ENCODE results near the gene KIF12. TPM values are rescaled to one million over a fixed set of nuclear protein-coding genes. Genes with fewer than 3 reads are reported as not detected.

KIF12 gene
- total RNA-seq, 2 donors from 2014 or later, result not detected

DNA sequence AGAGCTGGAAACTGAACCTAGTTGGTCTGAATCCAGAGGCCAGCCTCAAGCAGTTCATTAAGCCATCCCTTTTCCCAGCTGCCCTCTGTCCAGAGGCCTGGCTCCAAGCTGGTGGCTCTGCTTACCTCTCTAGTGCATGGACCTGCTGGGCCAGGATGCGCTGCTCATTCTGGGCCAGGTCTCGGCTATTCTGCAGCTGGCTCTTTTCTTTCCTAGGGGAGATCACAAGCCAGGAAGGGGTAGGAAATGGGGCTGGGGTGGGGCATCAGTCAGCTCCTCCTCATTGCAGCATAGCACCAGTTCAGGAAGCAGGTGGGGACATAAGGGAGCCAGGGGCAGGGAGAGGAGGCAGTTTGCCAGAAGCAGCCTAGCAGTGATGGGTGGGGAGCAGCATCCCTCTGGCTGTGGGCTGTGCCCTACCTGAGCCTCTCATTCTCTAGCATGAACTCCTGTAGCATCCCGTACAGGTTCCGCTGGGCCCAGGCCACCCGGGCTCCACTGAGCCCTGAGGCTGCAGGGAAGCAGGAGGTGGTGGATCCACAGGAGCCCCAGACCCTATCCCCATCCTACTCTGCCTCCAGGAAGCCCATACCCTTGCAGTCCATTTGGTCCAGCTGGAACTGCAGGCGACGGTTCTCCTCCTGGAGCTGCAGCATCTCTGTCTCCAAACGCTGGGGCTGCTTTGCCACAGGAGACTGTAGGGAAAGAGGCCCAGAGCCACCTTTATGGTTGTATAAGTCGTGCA, 5.2 kb downstream of the KIF12 start:
- Mint-ChIP-seq H3K4me1 (ENCODE audit: low read depth) (peaks cover 5% of the 10 kb centered on the region), H3K27me3 (ENCODE audit: low read depth) (peaks cover 19% of the 10 kb centered on the region), H3K27ac (no peak overlapping the region), H3K36me3 (ENCODE audit: insufficient read depth in 2 of 2) (no peaks in the 10 kb centered on the region), H3K4me3 (no peak overlapping the region), H3K9me3 (no peaks in the 10 kb centered on the region)
- no peak for DNase-seq
- no peak for ATAC-seq (replicated peaks in 1 of 2)

- H3K27me3 Mint-ChIP-seq (ENCODE audit: low read depth), result peaks cover 18% of the 10 kb centered on the region
- H3K36me3 Mint-ChIP-seq (ENCODE audit: insufficient read depth in 2 of 2), result no peaks in the 10 kb centered on the region
- ATAC-seq (replicated peaks in 1 of 2) (no peak), DNase-seq (no peak)
- no peaks in the 10 kb centered on the region for H3K9me3 Mint-ChIP-seq
- H3K27ac Mint-ChIP-seq, result no peak overlapping the region
- peaks cover 5% of the 10 kb centered on the region for H3K4me1 Mint-ChIP-seq (ENCODE audit: low read depth)
- no peak overlapping the region for H3K4me3 Mint-ChIP-seq
Observed at GRCh38 chr9:114093031-114093471, 6.0 kb downstream of the KIF12 start.

GRCh38 chr9:114092336-114092735, 6.8 kb downstream of the KIF12 start:
- Mint-ChIP-seq H3K36me3 (ENCODE audit: insufficient read depth in 2 of 2) (no peaks in the 10 kb centered on the region), H3K27ac (no peak overlapping the region), H3K9me3 (no peaks in the 10 kb centered on the region), H3K4me3 (no peak overlapping the region), H3K4me1 (ENCODE audit: low read depth) (no peaks in the 10 kb centered on the region), H3K27me3 (ENCODE audit: low read depth) (peaks cover 14% of the 10 kb centered on the region)
- no peak for DNase-seq
- ATAC-seq (replicated peaks in 1 of 2), result no peak

DNA sequence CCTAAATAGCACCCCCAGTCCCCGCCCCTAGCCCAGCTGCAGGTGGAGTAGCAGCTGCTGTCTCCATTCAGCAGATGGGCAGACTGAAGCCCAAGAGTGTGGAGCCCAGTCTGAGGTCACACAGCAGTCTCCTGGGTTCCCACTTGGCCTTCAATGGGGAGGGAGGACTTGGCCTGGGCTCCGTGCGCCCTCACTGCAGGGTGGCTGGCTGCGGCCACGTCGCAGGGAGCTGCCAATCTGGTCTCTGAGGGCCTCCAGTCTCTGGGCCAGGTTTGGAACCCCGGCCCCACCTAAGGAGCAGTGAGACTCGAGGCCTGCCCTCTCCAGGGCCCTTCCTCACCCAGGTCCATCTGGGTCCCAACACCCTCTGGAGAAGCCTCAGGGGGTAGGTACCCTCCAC, 7.4 kb downstream of the KIF12 start:
- ATAC-seq (replicated peaks in 1 of 2) (no peak), DNase-seq (no peak)
- H3K9me3 Mint-ChIP-seq, result no peaks in the 10 kb centered on the region
- H3K4me1 Mint-ChIP-seq (ENCODE audit: low read depth), result no peaks in the 10 kb centered on the region
- H3K27me3 Mint-ChIP-seq (ENCODE audit: low read depth), result peaks cover 8% of the 10 kb centered on the region
- no peak overlapping the region for H3K4me3 Mint-ChIP-seq
- H3K36me3 Mint-ChIP-seq (ENCODE audit: insufficient read depth in 2 of 2), result no peaks in the 10 kb centered on the region
- no peak overlapping the region for H3K27ac Mint-ChIP-seq

GRCh38 chr9:114090798-114091197, 8.3 kb downstream of the KIF12 start:
- Mint-ChIP-seq H3K4me3 (no peak overlapping the region), H3K36me3 (ENCODE audit: insufficient read depth in 2 of 2) (no peaks in the 10 kb centered on the region), H3K4me1 (ENCODE audit: low read depth) (no peaks in the 10 kb centered on the region), H3K27me3 (ENCODE audit: low read depth) (no peaks in the 10 kb centered on the region), H3K27ac (no peak overlapping the region), H3K9me3 (no peaks in the 10 kb centered on the region)
- ATAC-seq (replicated peaks in 1 of 2) (no peak), DNase-seq (no peak)

- ATAC-seq (replicated peaks in 1 of 2) (no peak), DNase-seq (no peak)
- Mint-ChIP-seq H3K27me3 (ENCODE audit: low read depth) (no peaks in the 10 kb centered on the region), H3K36me3 (ENCODE audit: insufficient read depth in 2 of 2) (no peaks in the 10 kb centered on the region), H3K9me3 (no peaks in the 10 kb centered on the region), H3K4me1 (ENCODE audit: low read depth) (no peaks in the 10 kb centered on the region), H3K4me3 (no peak overlapping the region), H3K27ac (no peak overlapping the region)
Observed at GRCh38 chr9:114089206-114089840, 9.8 kb downstream of the KIF12 start.

GRCh38 chr9:114088571-114089170, 10.4 kb downstream of the KIF12 start:
- Mint-ChIP-seq H3K4me1 (ENCODE audit: low read depth) (no peaks in the 10 kb centered on the region), H3K36me3 (ENCODE audit: insufficient read depth in 2 of 2) (no peaks in the 10 kb centered on the region), H3K9me3 (no peaks in the 10 kb centered on the region), H3K27ac (no peak overlapping the region), H3K4me3 (no peak overlapping the region), H3K27me3 (ENCODE audit: low read depth) (no peaks in the 10 kb centered on the region)
- ATAC-seq (replicated peaks in 1 of 2) (no peak), DNase-seq (no peak)

DNA sequence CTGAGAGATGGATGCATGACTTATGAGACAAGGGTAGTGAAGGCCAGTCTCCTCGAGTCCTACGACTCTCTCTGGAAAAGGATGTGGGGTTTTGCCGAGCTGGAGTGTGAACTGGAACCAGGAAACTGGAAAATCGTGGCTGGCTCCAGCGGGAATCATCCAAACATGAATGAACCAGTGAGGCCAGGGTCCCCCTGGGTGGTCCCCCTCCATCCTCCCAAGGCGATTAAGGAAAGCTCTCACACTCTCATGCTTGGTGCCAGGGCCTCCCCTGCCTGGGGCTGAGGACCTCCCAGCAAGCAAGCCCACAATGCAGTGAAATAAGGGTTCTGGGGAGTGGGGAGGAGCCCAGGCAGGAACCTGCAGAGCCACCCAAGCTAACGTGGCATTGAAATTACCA, 11.4 kb downstream of the KIF12 start:
- no peak for ATAC-seq (replicated peaks in 1 of 2)
- H3K36me3 Mint-ChIP-seq (ENCODE audit: insufficient read depth in 2 of 2), result no peaks in the 10 kb centered on the region
- H3K27ac Mint-ChIP-seq, result no peak overlapping the region
- H3K4me3 Mint-ChIP-seq, result no peak overlapping the region
- DNase-seq, result no peak
- no peaks in the 10 kb centered on the region for H3K27me3 Mint-ChIP-seq (ENCODE audit: low read depth)
- no peaks in the 10 kb centered on the region for H3K4me1 Mint-ChIP-seq (ENCODE audit: low read depth)
- no peaks in the 10 kb centered on the region for H3K9me3 Mint-ChIP-seq

GRCh38 chr9:114086607-114087006, 12.5 kb downstream of the KIF12 start:
- DNase-seq, result no peak
- no peaks in the 10 kb centered on the region for H3K36me3 Mint-ChIP-seq (ENCODE audit: insufficient read depth in 2 of 2)
- no peak for ATAC-seq (replicated peaks in 1 of 2)
- no peak overlapping the region for H3K27ac Mint-ChIP-seq
- H3K4me3 Mint-ChIP-seq, result no peak overlapping the region
- H3K27me3 Mint-ChIP-seq (ENCODE audit: low read depth), result no peaks in the 10 kb centered on the region
- no peaks in the 10 kb centered on the region for H3K4me1 Mint-ChIP-seq (ENCODE audit: low read depth)
- no peaks in the 10 kb centered on the region for H3K9me3 Mint-ChIP-seq

DNA sequence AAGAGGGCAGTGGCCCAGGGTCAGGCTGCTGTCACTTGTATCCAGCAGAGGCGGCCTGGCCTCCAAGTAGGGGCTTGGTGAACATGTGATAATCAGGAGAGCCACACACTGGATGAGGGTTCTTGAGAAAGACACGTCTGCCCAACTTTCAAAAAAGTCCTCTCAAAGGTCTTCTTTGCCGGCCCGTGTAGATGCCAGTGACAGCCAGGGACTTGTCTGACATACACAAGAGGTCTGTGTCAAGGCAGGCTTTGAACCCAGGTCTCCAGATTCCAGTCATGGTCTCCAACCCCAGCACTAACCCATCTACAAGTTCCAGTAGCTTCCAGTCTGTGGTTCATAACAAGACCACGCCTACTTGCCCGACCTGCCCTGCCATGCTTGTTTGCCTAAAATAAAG, 13.1 kb downstream of the KIF12 start:
- H3K4me1 Mint-ChIP-seq (ENCODE audit: low read depth), result no peaks in the 10 kb centered on the region
- no peaks in the 10 kb centered on the region for H3K36me3 Mint-ChIP-seq (ENCODE audit: insufficient read depth in 2 of 2)
- DNase-seq (no peak), ATAC-seq (replicated peaks in 1 of 2) (no peak)
- no peak overlapping the region for H3K4me3 Mint-ChIP-seq
- H3K27ac Mint-ChIP-seq, result no peak overlapping the region
- no peaks in the 10 kb centered on the region for H3K27me3 Mint-ChIP-seq (ENCODE audit: low read depth)
- H3K9me3 Mint-ChIP-seq, result no peaks in the 10 kb centered on the region

DNA sequence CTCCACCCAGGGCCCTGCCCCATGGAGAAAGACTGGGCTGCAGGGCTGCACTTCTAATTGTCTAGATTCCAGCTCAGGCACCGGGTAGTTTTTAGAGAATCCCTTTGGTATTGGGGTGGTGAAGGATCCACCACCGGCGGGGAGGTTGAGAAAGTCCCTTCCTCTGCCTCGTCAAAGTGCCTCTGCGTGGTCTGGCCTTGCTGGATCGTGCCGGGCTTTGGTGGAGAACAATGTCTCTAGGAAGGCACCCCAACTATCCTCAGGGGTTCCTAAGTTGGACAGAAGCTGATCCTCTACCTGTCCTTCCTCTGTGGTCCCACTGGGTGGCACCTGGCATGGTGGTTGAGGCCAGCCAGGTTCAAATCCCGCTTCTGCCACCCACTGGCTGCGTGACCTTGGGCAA, 13.7 kb downstream of the KIF12 start:
- Mint-ChIP-seq H3K9me3 (no peaks in the 10 kb centered on the region), H3K36me3 (ENCODE audit: insufficient read depth in 2 of 2) (no peaks in the 10 kb centered on the region), H3K27ac (no peak overlapping the region), H3K4me3 (no peak overlapping the region), H3K27me3 (ENCODE audit: low read depth) (no peaks in the 10 kb centered on the region), H3K4me1 (ENCODE audit: low read depth) (no peaks in the 10 kb centered on the region)
- DNase-seq (no peak), ATAC-seq (replicated peaks in 1 of 2) (no peak)

- Mint-ChIP-seq H3K27ac (no peak overlapping the region), H3K4me1 (ENCODE audit: low read depth) (no peaks in the 10 kb centered on the region), H3K27me3 (ENCODE audit: low read depth) (no peaks in the 10 kb centered on the region), H3K4me3 (no peak overlapping the region), H3K9me3 (no peaks in the 10 kb centered on the region), H3K36me3 (ENCODE audit: insufficient read depth in 2 of 2) (no peaks in the 10 kb centered on the region)
- DNase-seq (no peak), ATAC-seq (replicated peaks in 1 of 2) (no peak)
Observed at GRCh38 chr9:114084282-114085073, 14.6 kb downstream of the KIF12 start.

- Mint-ChIP-seq H3K9me3 (no peaks in the 10 kb centered on the region), H3K4me3 (no peak overlapping the region), H3K27me3 (ENCODE audit: low read depth) (no peaks in the 10 kb centered on the region), H3K4me1 (ENCODE audit: low read depth) (no peaks in the 10 kb centered on the region), H3K36me3 (ENCODE audit: insufficient read depth in 2 of 2) (no peaks in the 10 kb centered on the region), H3K27ac (no peak overlapping the region)
- no peak for ATAC-seq (replicated peaks in 1 of 2)
- no peak for DNase-seq
Observed at GRCh38 chr9:114083666-114084065, 15.4 kb downstream of the KIF12 start.
